ENCODE data around the gene SEMA3G.

Gene SEMA3G

GRCh38 chr3:52479877-52480575 is 35.1 kb upstream of the SEMA3G start:
- in situ Hi-C loops (cut with MboI; ENCODE audit: low pct_unique_long_range_greater_than_20kb, low sequenced_read_pairs, unreplicated experiment) = no loop called here
- DNase-seq (ENCODE audit: low spot score) = no peak
- TF ChIP-seq CTCF (IDR thresholded peaks at IDR 0.05; ENCODE audit: extremely low read depth, insufficient read depth, missing control alignments) = no peak

- in situ Hi-C loops (cut with MboI; ENCODE audit: low pct_unique_long_range_greater_than_20kb, low sequenced_read_pairs, unreplicated experiment) = no loop called here
- no peak for TF ChIP-seq CTCF (IDR thresholded peaks at IDR 0.05; ENCODE audit: extremely low read depth, insufficient read depth, missing control alignments)
- no peak for DNase-seq (ENCODE audit: low spot score)
Measured at GRCh38 chr3:52479037-52479876, 34.4 kb upstream of the SEMA3G start.

GRCh38 chr3:52477796-52478095 is 32.8 kb upstream of the SEMA3G start:
- no peak for TF ChIP-seq CTCF (IDR thresholded peaks at IDR 0.05; ENCODE audit: extremely low read depth, insufficient read depth, missing control alignments)
- no peak for DNase-seq (ENCODE audit: low spot score)
- in situ Hi-C loops (cut with MboI; ENCODE audit: low pct_unique_long_range_greater_than_20kb, low sequenced_read_pairs, unreplicated experiment) = no loop called here

- in situ Hi-C loops (cut with MboI; ENCODE audit: low pct_unique_long_range_greater_than_20kb, low sequenced_read_pairs, unreplicated experiment) = no loop called here
- no peak for DNase-seq (ENCODE audit: low spot score)
- TF ChIP-seq CTCF (IDR thresholded peaks at IDR 0.05; ENCODE audit: extremely low read depth, insufficient read depth, missing control alignments) = no peak
Measured at GRCh38 chr3:52477076-52477795, 32.3 kb upstream of the SEMA3G start.

GRCh38 chr3:52473026-52473425 is 28.1 kb upstream of the SEMA3G start:
- in situ Hi-C loops (cut with MboI; ENCODE audit: low pct_unique_long_range_greater_than_20kb, low sequenced_read_pairs, unreplicated experiment) = no loop called here
- DNase-seq (ENCODE audit: low spot score) = no peak
- TF ChIP-seq CTCF (IDR thresholded peaks at IDR 0.05; ENCODE audit: extremely low read depth, insufficient read depth, missing control alignments) = no peak

- no peak for DNase-seq (ENCODE audit: low spot score)
- TF ChIP-seq CTCF (IDR thresholded peaks at IDR 0.05; ENCODE audit: extremely low read depth, insufficient read depth, missing control alignments) = no peak
- in situ Hi-C loops (cut with MboI; ENCODE audit: low pct_unique_long_range_greater_than_20kb, low sequenced_read_pairs, unreplicated experiment) = no loop called here
Measured at GRCh38 chr3:52472239-52473000, 27.5 kb upstream of the SEMA3G start.

All from GM13977 (cell line).